ENCODE measurements around the gene SNCA. TPM values are rescaled to one million over a fixed set of nuclear protein-coding genes. Genes with fewer than 3 reads are reported as not detected.
A peak's percentile ranks its signal among the peaks of the same experiment; 100 is the strongest.

Gene SNCA
- total RNA-seq, 1 donor from 2014 or later = 5.6 TPM

GRCh38 chr4:89754531-89754930 lies 82.4 kb downstream of the SNCA start:
- Histone ChIP-seq H3K27me3 (no peaks in the 10 kb centered on the region), H4K20me1 (ENCODE audit: low read depth) (no peaks in the 10 kb centered on the region), H3K79me2 (ENCODE audit: low read depth) (no peaks in the 10 kb centered on the region), H2AFZ (replicated peaks) (no peak overlapping the region), H3K4me3 (no peak overlapping the region), H3K9me3 (ENCODE audit: low read depth) (no peaks in the 10 kb centered on the region), H3K4me2 (no peak overlapping the region), H3K9ac (no peak overlapping the region), H3F3A (ENCODE audit: low read depth) (no peaks in the 10 kb centered on the region), H3K27ac (no peak overlapping the region), H3K36me3 (no peaks in the 10 kb centered on the region), H3K4me1 (peaks cover 5% of the 10 kb centered on the region)
- H3K4me1 Mint-ChIP-seq = peaks cover 27% of the 10 kb centered on the region
- no peak overlapping the region for H3K4me3 Mint-ChIP-seq
- no peak for DNase-seq (ENCODE audit: low spot score)
- no peaks in the 10 kb centered on the region for H3K27me3 Mint-ChIP-seq (ENCODE audit: insufficient read depth, low read depth)
- no peaks in the 10 kb centered on the region for H3K36me3 Mint-ChIP-seq
- no peak overlapping the region for H3K27ac Mint-ChIP-seq
- TF ChIP-seq EZH2 (IDR thresholded peaks at IDR 0.05) (no peak), CTCF (IDR thresholded peaks at IDR 0.05) (no peak), EZH2phosphoT487 (IDR thresholded peaks at IDR 0.05) (no peak)
- no peaks in the 10 kb centered on the region for H3K9me3 Mint-ChIP-seq

- H3K79me2 ChIP-seq (ENCODE audit: low read depth) = no peaks in the 10 kb centered on the region
- no peak for DNase-seq (ENCODE audit: low spot score)
- no peak overlapping the region for H3K4me2 ChIP-seq
- no peaks in the 10 kb centered on the region for H3F3A ChIP-seq (ENCODE audit: low read depth)
- H3K9me3 ChIP-seq (ENCODE audit: low read depth) = no peaks in the 10 kb centered on the region
- no peaks in the 10 kb centered on the region for H3K36me3 Mint-ChIP-seq
- peaks cover 21% of the 10 kb centered on the region for H3K4me1 Mint-ChIP-seq
- no peaks in the 10 kb centered on the region for H3K9me3 Mint-ChIP-seq
- TF ChIP-seq EZH2phosphoT487 (IDR thresholded peaks at IDR 0.05) (no peak), CTCF (IDR thresholded peaks at IDR 0.05) (no peak), EZH2 (IDR thresholded peaks at IDR 0.05) (no peak)
- H3K4me3 Mint-ChIP-seq = no peak overlapping the region
- H3K4me3 ChIP-seq = no peak overlapping the region
- H4K20me1 ChIP-seq (ENCODE audit: low read depth) = no peaks in the 10 kb centered on the region
- H3K27me3 ChIP-seq = no peaks in the 10 kb centered on the region
- H3K36me3 ChIP-seq = no peaks in the 10 kb centered on the region
- peaks cover 5% of the 10 kb centered on the region for H3K4me1 ChIP-seq
- H3K27ac ChIP-seq = no peak overlapping the region
- no peak overlapping the region for H3K9ac ChIP-seq
- H3K27me3 Mint-ChIP-seq (ENCODE audit: insufficient read depth, low read depth) = no peaks in the 10 kb centered on the region
- H3K27ac Mint-ChIP-seq = peak overlapping the region; percentile 30
- no peak overlapping the region for H2AFZ ChIP-seq (replicated peaks)
Observed at GRCh38 chr4:89753601-89754066, 83.3 kb downstream of the SNCA start.

- no peaks in the 10 kb centered on the region for H3K9me3 ChIP-seq (ENCODE audit: low read depth)
- H3F3A ChIP-seq (ENCODE audit: low read depth) = no peaks in the 10 kb centered on the region
- no peaks in the 10 kb centered on the region for H3K27me3 ChIP-seq
- H3K4me1 ChIP-seq = peaks cover 5% of the 10 kb centered on the region
- no peak overlapping the region for H3K27ac ChIP-seq
- no peaks in the 10 kb centered on the region for H3K27me3 Mint-ChIP-seq (ENCODE audit: insufficient read depth, low read depth)
- H3K36me3 ChIP-seq = no peaks in the 10 kb centered on the region
- no peak overlapping the region for H3K4me2 ChIP-seq
- H3K79me2 ChIP-seq (ENCODE audit: low read depth) = no peaks in the 10 kb centered on the region
- H3K4me3 ChIP-seq = no peak overlapping the region
- TF ChIP-seq CTCF (IDR thresholded peaks at IDR 0.05) (no peak), EZH2 (IDR thresholded peaks at IDR 0.05) (no peak), EZH2phosphoT487 (IDR thresholded peaks at IDR 0.05) (no peak)
- DNase-seq (ENCODE audit: low spot score) = no peak
- peaks cover 21% of the 10 kb centered on the region for H3K4me1 Mint-ChIP-seq
- no peak overlapping the region for H3K9ac ChIP-seq
- no peaks in the 10 kb centered on the region for H3K9me3 Mint-ChIP-seq
- no peaks in the 10 kb centered on the region for H3K36me3 Mint-ChIP-seq
- H2AFZ ChIP-seq (replicated peaks) = no peak overlapping the region
- no peaks in the 10 kb centered on the region for H4K20me1 ChIP-seq (ENCODE audit: low read depth)
- peak overlapping the region; percentile 73 for H3K27ac Mint-ChIP-seq
- H3K4me3 Mint-ChIP-seq = no peak overlapping the region
Observed at GRCh38 chr4:89752932-89753598, 83.9 kb downstream of the SNCA start.
